HepG2 (cell line): ENCODE measurements around the gene TMEM185B. TPM values are rescaled to one million over a fixed set of nuclear protein-coding genes. Genes with fewer than 3 reads are reported as not detected.

Experiments used
- HINFP ChIP-seq: sonication (generic); formaldehyde crosslinking; IDR thresholded peaks from 2 replicates; pipeline ENCODE4 v1.4.0; 2020; ENCODE audit warnings: low read depth, mild to moderate bottlenecking, missing genetic modification reagents
- KDM5B ChIP-seq: sonication (generic); formaldehyde crosslinking; IDR thresholded peaks from 2 replicates; pipeline ENCODE4 v1.4.0; 2020; ENCODE audit warnings: missing genetic modification reagents, mild to moderate bottlenecking, borderline replicate concordance
- PATZ1 ChIP-seq: sonication (generic); formaldehyde crosslinking; IDR thresholded peaks from 2 replicates; pipeline ENCODE4 v1.4.0; 2020; ENCODE audit warnings: missing genetic modification reagents
- UBTF ChIP-seq: sonication (generic); formaldehyde crosslinking; IDR thresholded peaks from 2 replicates; pipeline ENCODE4 v1.4.0; 2020; ENCODE audit warnings: mild to moderate bottlenecking, missing genetic modification reagents
- ZFP41 ChIP-seq: sonication (generic); formaldehyde crosslinking; IDR thresholded peaks from 2 replicates; pipeline ENCODE4 v1.4.0; 2020; ENCODE audit warnings: mild to moderate bottlenecking, missing genetic modification reagents, borderline replicate concordance
- ZNF274 ChIP-seq: sonication (generic); formaldehyde crosslinking; IDR thresholded peaks from 2 replicates; pipeline ENCODE4 v1.5.1; 2020; ENCODE audit warnings: mild to moderate bottlenecking, missing genetic modification reagents
- ZNF782 ChIP-seq: sonication (generic); formaldehyde crosslinking; IDR thresholded peaks from 2 replicates; pipeline ENCODE4 v1.4.0; 2020; ENCODE audit warnings: missing genetic modification reagents, mild to moderate bottlenecking, borderline replicate concordance
- polyA plus RNA-seq, 8 experiments: library from polyadenylated mRNA; depleted of rRNA in 3 of 8; stranded (reverse) in 7 of 8; unstranded in 1 of 8; fragments of >200 nt; fragmentation: Illumina TruSeq in 4 of 8; extraction: Trizol in 4 of 8; gene quantifications; 2 replicates each; pipeline versions ENCODE4 v1.2.1 to v1.2.3, GENCODE V29; 2011 to 2016; ENCODE audit warnings: low read depth in 4 of 8, missing spikeins in 1 of 8, mixed read lengths in 1 of 8; ENCODE audit not compliant: insufficient read depth in 1 of 8
- total RNA-seq, 5 experiments: library from RNA; depleted of rRNA; stranded (reverse); fragments of >200 nt; fragmentation: Illumina TruSeq; extraction: Trizol; gene quantifications; 2 replicates each; pipeline ENCODE4 v1.2.3, GENCODE V29; 2016; ENCODE audit warnings: low read depth in 1 of 5
- TF ChIP-seq, protein P1 (sequence below): sonication (generic); formaldehyde crosslinking; IDR thresholded peaks from one replicate; pipeline ENCODE4 v1.5.1; 2020; ENCODE audit warnings: mild to moderate bottlenecking, missing genetic modification reagents; ENCODE audit errors: not compliant biosample characterization
- TF ChIP-seq, protein P2 (sequence below): sonication (generic); formaldehyde crosslinking; IDR thresholded peaks from 2 replicates; pipeline ENCODE4 v1.5.0; 2020; ENCODE audit warnings: missing genetic modification reagents, mild to moderate bottlenecking, borderline replicate concordance
- TF ChIP-seq, protein P3 (sequence below): sonication (generic); formaldehyde crosslinking; IDR thresholded peaks from 2 replicates; pipeline ENCODE4 v1.8.1; 2023; ENCODE audit warnings: missing genetic modification reagents, mild to moderate bottlenecking, borderline replicate concordance

TMEM185B gene
- total and polyA plus RNA-seq, 2 of the 13 experiments (the other 11 are each of a cell fraction or from before 2014, with no cell fraction given): 5.6 to 7.0 TPM

- TF ChIP-seq KDM5B (CRISPR knock-in tag) (no peak), UBTF (CRISPR knock-in tag) (peak; percentile 42; the same call in 1 of the 2 replicates), HINFP (CRISPR knock-in tag) (no peak), ZNF782 (CRISPR knock-in tag) (peak; percentile 55; the same call in 1 of the 2 replicates), ZNF274 (CRISPR knock-in tag) (peak; percentile 61; the same call in 1 of the 2 replicates), PATZ1 (CRISPR knock-in tag) (0 out of 2 replicates have a peak, but pooled peaks have one; percentile 23), ZFP41 (CRISPR knock-in tag) (0 out of 2 replicates have a peak, but pooled peaks have one; percentile 16)
- TF ChIP-seq, protein P1, sequence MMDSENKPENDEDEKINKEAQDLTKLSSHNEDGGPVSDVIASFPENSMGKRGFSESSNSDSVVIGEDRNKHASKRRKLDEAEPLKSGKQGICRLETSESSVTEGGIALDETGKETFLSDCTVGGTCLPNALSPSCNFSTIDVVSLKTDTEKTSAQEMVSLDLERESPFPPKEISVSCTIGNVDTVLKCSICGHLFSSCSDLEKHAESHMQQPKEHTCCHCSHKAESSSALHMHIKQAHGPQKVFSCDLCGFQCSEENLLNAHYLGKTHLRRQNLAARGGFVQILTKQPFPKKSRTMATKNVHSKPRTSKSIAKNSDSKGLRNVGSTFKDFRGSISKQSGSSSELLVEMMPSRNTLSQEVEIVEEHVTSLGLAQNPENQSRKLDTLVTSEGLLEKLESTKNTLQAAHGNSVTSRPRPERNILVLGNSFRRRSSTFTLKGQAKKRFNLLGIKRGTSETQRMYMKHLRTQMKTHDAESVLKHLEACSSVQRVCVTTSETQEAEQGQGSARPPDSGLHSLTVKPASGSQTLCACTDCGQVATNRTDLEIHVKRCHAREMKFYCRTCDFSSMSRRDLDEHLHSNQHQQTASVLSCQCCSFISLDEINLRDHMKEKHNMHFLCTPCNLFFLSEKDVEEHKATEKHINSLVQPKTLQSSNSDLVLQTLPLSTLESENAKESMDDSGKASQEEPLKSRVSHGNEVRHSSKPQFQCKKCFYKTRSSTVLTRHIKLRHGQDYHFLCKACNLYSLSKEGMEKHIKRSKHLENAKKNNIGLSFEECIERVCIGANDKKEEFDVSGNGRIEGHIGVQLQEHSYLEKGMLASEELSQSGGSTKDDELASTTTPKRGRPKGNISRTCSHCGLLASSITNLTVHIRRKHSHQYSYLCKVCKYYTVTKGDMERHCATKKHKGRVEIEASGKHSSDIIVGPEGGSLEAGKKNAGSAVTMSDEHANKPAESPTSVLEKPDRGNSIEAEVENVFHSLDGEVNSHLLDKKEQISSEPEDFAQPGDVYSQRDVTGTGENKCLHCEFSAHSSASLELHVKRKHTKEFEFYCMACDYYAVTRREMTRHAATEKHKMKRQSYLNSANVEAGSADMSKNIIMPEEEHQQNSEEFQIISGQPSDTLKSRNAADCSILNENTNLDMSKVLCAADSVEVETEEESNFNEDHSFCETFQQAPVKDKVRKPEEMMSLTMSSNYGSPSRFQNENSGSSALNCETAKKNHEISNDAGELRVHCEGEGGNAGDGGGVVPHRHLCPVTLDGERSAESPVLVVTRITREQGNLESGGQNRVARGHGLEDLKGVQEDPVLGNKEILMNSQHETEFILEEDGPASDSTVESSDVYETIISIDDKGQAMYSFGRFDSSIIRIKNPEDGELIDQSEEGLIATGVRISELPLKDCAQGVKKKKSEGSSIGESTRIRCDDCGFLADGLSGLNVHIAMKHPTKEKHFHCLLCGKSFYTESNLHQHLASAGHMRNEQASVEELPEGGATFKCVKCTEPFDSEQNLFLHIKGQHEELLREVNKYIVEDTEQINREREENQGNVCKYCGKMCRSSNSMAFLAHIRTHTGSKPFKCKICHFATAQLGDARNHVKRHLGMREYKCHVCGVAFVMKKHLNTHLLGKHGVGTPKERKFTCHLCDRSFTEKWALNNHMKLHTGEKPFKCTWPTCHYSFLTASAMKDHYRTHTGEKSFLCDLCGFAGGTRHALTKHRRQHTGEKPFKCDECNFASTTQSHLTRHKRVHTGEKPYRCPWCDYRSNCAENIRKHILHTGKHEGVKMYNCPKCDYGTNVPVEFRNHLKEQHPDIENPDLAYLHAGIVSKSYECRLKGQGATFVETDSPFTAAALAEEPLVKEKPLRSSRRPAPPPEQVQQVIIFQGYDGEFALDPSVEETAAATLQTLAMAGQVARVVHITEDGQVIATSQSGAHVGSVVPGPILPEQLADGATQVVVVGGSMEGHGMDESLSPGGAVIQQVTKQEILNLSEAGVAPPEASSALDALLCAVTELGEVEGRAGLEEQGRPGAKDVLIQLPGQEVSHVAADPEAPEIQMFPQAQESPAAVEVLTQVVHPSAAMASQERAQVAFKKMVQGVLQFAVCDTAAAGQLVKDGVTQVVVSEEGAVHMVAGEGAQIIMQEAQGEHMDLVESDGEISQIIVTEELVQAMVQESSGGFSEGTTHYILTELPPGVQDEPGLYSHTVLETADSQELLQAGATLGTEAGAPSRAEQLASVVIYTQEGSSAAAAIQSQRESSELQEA (CRISPR knock-in tag): peak; percentile 72
- TF ChIP-seq, protein P2, sequence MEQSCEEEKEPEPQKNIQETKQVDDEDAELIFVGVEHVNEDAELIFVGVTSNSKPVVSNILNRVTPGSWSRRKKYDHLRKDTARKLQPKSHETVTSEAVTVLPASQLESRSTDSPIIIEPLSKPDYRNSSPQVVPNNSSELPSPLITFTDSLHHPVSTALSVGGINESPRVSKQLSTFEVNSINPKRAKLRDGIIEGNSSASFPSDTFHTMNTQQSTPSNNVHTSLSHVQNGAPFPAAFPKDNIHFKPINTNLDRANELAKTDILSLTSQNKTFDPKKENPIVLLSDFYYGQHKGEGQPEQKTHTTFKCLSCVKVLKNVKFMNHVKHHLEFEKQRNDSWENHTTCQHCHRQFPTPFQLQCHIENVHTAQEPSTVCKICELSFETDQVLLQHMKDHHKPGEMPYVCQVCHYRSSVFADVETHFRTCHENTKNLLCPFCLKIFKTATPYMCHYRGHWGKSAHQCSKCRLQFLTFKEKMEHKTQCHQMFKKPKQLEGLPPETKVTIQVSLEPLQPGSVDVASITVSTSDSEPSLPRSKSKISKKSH (CRISPR knock-in tag): 0 out of 2 replicates have a peak, but pooled peaks have one; percentile 22
- TF ChIP-seq, protein P3, sequence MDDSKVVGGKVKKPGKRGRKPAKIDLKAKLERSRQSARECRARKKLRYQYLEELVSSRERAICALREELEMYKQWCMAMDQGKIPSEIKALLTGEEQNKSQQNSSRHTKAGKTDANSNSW (CRISPR knock-in tag): no peak
Observed at GRCh38 chr2:120203251-120204021, 19.8 kb downstream of the TMEM185B start (continued).
